Endodermal cell (in vitro differentiated cells): ENCODE measurements around the gene KCNN1. TPM values are rescaled to one million over a fixed set of nuclear protein-coding genes. Genes with fewer than 3 reads are reported as not detected.
"Not testable (repeated sequence)": the region's sequence is repeated elsewhere in the genome, so short reads cannot be mapped to it uniquely, and the experiment has no call there.

Experiments
- DNase-seq: peaks from one replicate; pipeline ENCODE4 v3.0.0-alpha.2; 2017
- H3K27ac ChIP-seq: 2 replicates; pipeline ENCODE4 v1.5.1; 2013; ENCODE audit warnings: mild to moderate bottlenecking, low read depth, low read length, moderate library complexity
- H3K27me3 ChIP-seq: 2 replicates; pipeline ENCODE4 v1.6.1; 2013; ENCODE audit warnings: mild to moderate bottlenecking, low read length, moderate library complexity; ENCODE audit not compliant: insufficient read depth, control insufficient read depth, poor library complexity, severe bottlenecking
- H3K36me3 ChIP-seq: 2 replicates; pipeline ENCODE4 v1.7.0; 2013; ENCODE audit warnings: mild to moderate bottlenecking, low read length, moderate library complexity; ENCODE audit not compliant: control insufficient read depth, insufficient read depth
- H3K4me1 ChIP-seq: one replicate; pipeline ENCODE4 v1.7.0; 2013; ENCODE audit warnings: low read length; ENCODE audit not compliant: control insufficient read depth, insufficient read depth
- H3K4me3 ChIP-seq: 2 replicates; pipeline ENCODE4 v1.5.1; 2013; ENCODE audit warnings: mild to moderate bottlenecking, low read length, moderate library complexity
- H3K9ac ChIP-seq: 2 replicates; pipeline ENCODE4 v1.6.1; 2013; ENCODE audit warnings: mild to moderate bottlenecking, low read length, moderate library complexity; ENCODE audit not compliant: poor library complexity, severe bottlenecking; ENCODE audit errors: extremely low read depth
- H3K9me3 ChIP-seq: 2 replicates; pipeline ENCODE4 v1.6.1; 2013; ENCODE audit warnings: mild to moderate bottlenecking, low read length, moderate library complexity; ENCODE audit not compliant: control insufficient read depth
- H3K27ac Mint-ChIP-seq: 2 replicates; pipeline ENCODE4 v1.8.0; 2020; ENCODE audit warnings: mixed read lengths
- H3K27me3 Mint-ChIP-seq: 2 replicates; pipeline ENCODE4 v1.8.0; 2021; ENCODE audit warnings: mild to moderate bottlenecking, mixed read lengths; ENCODE audit not compliant: insufficient read depth
- H3K36me3 Mint-ChIP-seq: 2 replicates; pipeline ENCODE4 v1.8.0; 2020; ENCODE audit warnings: low read depth, mixed read lengths
- H3K4me1 Mint-ChIP-seq: 2 replicates; pipeline ENCODE4 v1.8.0; 2020; ENCODE audit warnings: mixed read lengths
- H3K4me3 Mint-ChIP-seq: 2 replicates; pipeline ENCODE4 v1.8.0; 2020; ENCODE audit warnings: mild to moderate bottlenecking, moderate library complexity, mixed read lengths
- H3K9me3 Mint-ChIP-seq: 2 replicates; pipeline ENCODE4 v1.8.0; 2020; ENCODE audit warnings: mild to moderate bottlenecking, mixed read lengths
- CTCF ChIP-seq: fragments of 200-600 bp; sonication (generic); conservative IDR thresholded peaks from 2 replicates; pipeline ENCODE4 v1.5.0; 2021; ENCODE audit warnings: antibody characterized with exemption, mild to moderate bottlenecking
- WGBS, 2 experiments: methylation state at CpG; one replicate each; pipeline versions ENCODE4 v1.1.5 to v1.1.7; 2013; ENCODE audit warnings: missing lambda C conversion rate in 2 of 2, mixed read lengths in 1 of 2; ENCODE audit not compliant: insufficient coverage in 1 of 2, insufficient read length in 1 of 2; 5-methylcytosine and 5-hydroxymethylcytosine counted together
- total RNA-seq, 2 donors: library from RNA; stranded (reverse); fragmentation: NEBNext Ultra II Directional in 1 of 2; extraction: Animal tissue kit (Norgen Biotek cat#: 25700) in 1 of 2; gene quantifications; 2 replicates in 1 of 2; 3 replicates in 1 of 2; pipeline ENCODE4 v1.2.1, GENCODE V29; 2021

KCNN1 gene
- total RNA-seq, 2 donors from 2014 or later = 5.8 to 8.2 TPM

GRCh38 chr19:18001777-18002345, 35.0 kb downstream of the KCNN1 start:
- peaks cover 1% of the 10 kb centered on the region for H3K4me1 Mint-ChIP-seq
- no peak overlapping the region for H3K27ac Mint-ChIP-seq
- Histone ChIP-seq H3K9ac (peak overlapping the region; percentile 44), H3K27me3 (peaks cover 10% of the 10 kb centered on the region), H3K36me3 (no peaks in the 10 kb centered on the region), H3K27ac (no peak overlapping the region), H3K4me1 (no peaks in the 10 kb centered on the region), H3K4me3 (peak overlapping the region; percentile 75), H3K9me3 (no peaks in the 10 kb centered on the region)
- peak; percentile 66 for DNase-seq
- no peak for TF ChIP-seq CTCF
- peaks cover 6% of the 10 kb centered on the region for H3K9me3 Mint-ChIP-seq
- peaks cover 4% of the 10 kb centered on the region for H3K36me3 Mint-ChIP-seq
- peak overlapping the region; percentile 53 for H3K4me3 Mint-ChIP-seq
- 56 to 76% methylated on average over 8 to 15 of the region's 15 CpGs for WGBS, 2 experiments
- peaks cover 19% of the 10 kb centered on the region for H3K27me3 Mint-ChIP-seq

GRCh38 chr19:18002347-18002850, 35.5 kb downstream of the KCNN1 start:
- peaks cover 2% of the 10 kb centered on the region for H3K4me1 ChIP-seq
- Mint-ChIP-seq H3K27me3 (peaks cover 19% of the 10 kb centered on the region), H3K4me1 (peaks cover 2% of the 10 kb centered on the region), H3K9me3 (peaks cover 7% of the 10 kb centered on the region), H3K4me3 (peak overlapping the region; percentile 53), H3K36me3 (peaks cover 4% of the 10 kb centered on the region), H3K27ac (no peak overlapping the region)
- H3K9ac ChIP-seq = no peak overlapping the region
- H3K36me3 ChIP-seq = no peaks in the 10 kb centered on the region
- peaks cover 10% of the 10 kb centered on the region for H3K27me3 ChIP-seq
- TF ChIP-seq CTCF = no peak
- peak overlapping the region; percentile 75 for H3K4me3 ChIP-seq
- DNase-seq = no peak
- WGBS, 2 experiments = 95 to 96% methylated on average over 18 to 27 of the region's 27 CpGs
- H3K27ac ChIP-seq = no peak overlapping the region
- no peaks in the 10 kb centered on the region for H3K9me3 ChIP-seq

GRCh38 chr19:18005750-18006149, 38.8 kb downstream of the KCNN1 start:
- not testable (repeated sequence) for H3K4me3 Mint-ChIP-seq, H3K27ac ChIP-seq, H3K9ac ChIP-seq, H3K4me1 Mint-ChIP-seq, H3K4me1 ChIP-seq, H3K9me3 ChIP-seq, H3K27ac Mint-ChIP-seq, H3K9me3 Mint-ChIP-seq, H3K36me3 ChIP-seq, H3K36me3 Mint-ChIP-seq, DNase-seq, H3K4me3 ChIP-seq
- WGBS, 2 experiments = 96% methylated on average over 27 of the region's 35 CpGs; no CpG with 5 or more reads in 1 of the 2 experiments
- peaks cover 11% of the 10 kb centered on the region for H3K27me3 Mint-ChIP-seq
- peaks cover 10% of the 10 kb centered on the region for H3K27me3 ChIP-seq
